ENCODE data around the gene HSPB6.

- TF ChIP-seq, protein P1, sequence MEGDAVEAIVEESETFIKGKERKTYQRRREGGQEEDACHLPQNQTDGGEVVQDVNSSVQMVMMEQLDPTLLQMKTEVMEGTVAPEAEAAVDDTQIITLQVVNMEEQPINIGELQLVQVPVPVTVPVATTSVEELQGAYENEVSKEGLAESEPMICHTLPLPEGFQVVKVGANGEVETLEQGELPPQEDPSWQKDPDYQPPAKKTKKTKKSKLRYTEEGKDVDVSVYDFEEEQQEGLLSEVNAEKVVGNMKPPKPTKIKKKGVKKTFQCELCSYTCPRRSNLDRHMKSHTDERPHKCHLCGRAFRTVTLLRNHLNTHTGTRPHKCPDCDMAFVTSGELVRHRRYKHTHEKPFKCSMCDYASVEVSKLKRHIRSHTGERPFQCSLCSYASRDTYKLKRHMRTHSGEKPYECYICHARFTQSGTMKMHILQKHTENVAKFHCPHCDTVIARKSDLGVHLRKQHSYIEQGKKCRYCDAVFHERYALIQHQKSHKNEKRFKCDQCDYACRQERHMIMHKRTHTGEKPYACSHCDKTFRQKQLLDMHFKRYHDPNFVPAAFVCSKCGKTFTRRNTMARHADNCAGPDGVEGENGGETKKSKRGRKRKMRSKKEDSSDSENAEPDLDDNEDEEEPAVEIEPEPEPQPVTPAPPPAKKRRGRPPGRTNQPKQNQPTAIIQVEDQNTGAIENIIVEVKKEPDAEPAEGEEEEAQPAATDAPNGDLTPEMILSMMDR (IDR thresholded peaks at IDR 0.05): no peak
- TF ChIP-seq POLR2A (IDR thresholded peaks at IDR 0.05): no peak
Measured at GRCh38 chr19:35710784-35711723, 45.8 kb downstream of the HSPB6 start.

All from adrenal gland (tissue), 5 donors.